PC-3 (cell line): Measurements from ENCODE around the gene NUAK1. TPM values are rescaled to one million over a fixed set of nuclear protein-coding genes. Genes with fewer than 3 reads are reported as not detected.

Experiments
- ATAC-seq: fragments of 200-7000 bp; cut with Tn5 transposase; 2 replicates; pipeline ENCODE4 v1.9.1; 2020; ENCODE audit warnings: mild to moderate bottlenecking, moderate library complexity
- BruUV-seq: library from RNA; stranded (reverse); fragments of 400-500 nt; replicated peaks from 2 replicates; lab custom pipeline; 2021; lab: Mats Ljungman, UMichigan
- CTCF ChIA-PET: fragments of 300-600 bp; sonication (Branson Sonifier 250); formaldehyde crosslinking; loops from one replicate; lab custom pipeline; 2022; ENCODE audit warnings: antibody characterized with exemption; lab: Charles Lee
- POLR2A ChIA-PET: fragments of 300-600 bp; sonication (Branson Sonifier 250); formaldehyde crosslinking; loops from one replicate; lab custom pipeline; 2022; ENCODE audit warnings: antibody characterized with exemption; ENCODE audit not compliant: unreplicated experiment; lab: Charles Lee
- DNase-seq: peaks from one replicate; pipeline ENCODE4 v3.0.0-alpha.2; 2015
- H2AFZ ChIP-seq: fragments of 300-600 bp; sonication (generic); 2 replicates; pipeline ENCODE4 v1.6.0; 2016; ENCODE audit warnings: antibody characterized with exemption, low read length
- H3F3A ChIP-seq: fragments of 300-600 bp; sonication (generic); one replicate; pipeline ENCODE4 v1.6.0; 2017; ENCODE audit warnings: antibody characterized with exemption, low read length, control low read depth, mild to moderate bottlenecking; ENCODE audit not compliant: unreplicated experiment
- H3K27ac ChIP-seq: fragments of 300-600 bp; sonication (generic); 2 replicates; pipeline ENCODE4 v1.5.1; 2016; ENCODE audit warnings: mild to moderate bottlenecking, low read length
- H3K27me3 ChIP-seq: fragments of 300-600 bp; sonication (generic); 2 replicates; pipeline ENCODE4 v1.6.1; 2016; ENCODE audit warnings: low read length, mixed read lengths
- H3K36me3 ChIP-seq: fragments of 300-600 bp; sonication (generic); 2 replicates; pipeline ENCODE4 v1.6.1; 2016; ENCODE audit warnings: low read depth, mixed run types, low read length, mixed read lengths
- H3K4me1 ChIP-seq: fragments of 300-600 bp; sonication (generic); 2 replicates; pipeline ENCODE4 v1.5.1; 2016; ENCODE audit warnings: low read length; ENCODE audit not compliant: insufficient read depth
- H3K4me2 ChIP-seq: fragments of 300-600 bp; sonication (generic); 2 replicates; pipeline ENCODE4 v1.6.0; 2016; ENCODE audit warnings: low read length
- H3K4me3 ChIP-seq: fragments of 300-600 bp; sonication (generic); 2 replicates; pipeline ENCODE4 v1.5.1; 2016; ENCODE audit warnings: mild to moderate bottlenecking, low read length, mixed read lengths
- H3K79me2 ChIP-seq: fragments of 300-600 bp; sonication (generic); 2 replicates; pipeline ENCODE4 v1.6.1; 2017; ENCODE audit warnings: low read length, mixed read lengths
- H3K9ac ChIP-seq: fragments of 300-600 bp; sonication (generic); 2 replicates; pipeline ENCODE4 v1.6.0; 2016; ENCODE audit warnings: mild to moderate bottlenecking, low read length
- H3K9me2 ChIP-seq: fragments of 300-600 bp; sonication (generic); replicated peaks from 2 replicates; pipeline ENCODE4 v1.6.1; 2016; ENCODE audit warnings: mixed run types, low read length, mixed read lengths
- H3K9me3 ChIP-seq: fragments of 300-600 bp; sonication (generic); 2 replicates; pipeline ENCODE4 v1.6.1; 2016; ENCODE audit warnings: low read length, mixed read lengths
- H4K20me1 ChIP-seq: fragments of 300-600 bp; sonication (generic); 2 replicates; pipeline ENCODE4 v1.6.1; 2016; ENCODE audit warnings: low read length, mixed read lengths
- EZH2 ChIP-seq: fragments of 300-600 bp; sonication (generic); IDR thresholded peaks from one replicate; pipeline ENCODE4 v1.6.1; 2017; ENCODE audit warnings: antibody characterized with exemption, mild to moderate bottlenecking, low read length; ENCODE audit not compliant: unreplicated experiment
- EZH2phosphoT487 ChIP-seq: fragments of 300-600 bp; sonication (generic); IDR thresholded peaks from 2 replicates; pipeline ENCODE4 v1.6.1; 2018; ENCODE audit warnings: mild to moderate bottlenecking, antibody characterized with exemption, low read length, borderline replicate concordance
- intact Hi-C: fragments of 100-400 bp; cut with micrococcal nuclease; formaldehyde crosslinking; loops from 2 replicates; pipeline ENCODE4 v1.9.0; 2023
- total RNA-seq: library from RNA; depleted of rRNA; stranded (reverse); fragments of >200 nt; gene quantifications from 2 replicates; pipeline ENCODE4 v1.2.3, GENCODE V29; 2014
- TF ChIP-seq, protein P1 (sequence below): fragments of 300-600 bp; sonication (generic); conservative IDR thresholded peaks from 2 replicates; pipeline ENCODE4 v1.5.1; 2017; ENCODE audit warnings: antibody characterized with exemption, low read depth, mild to moderate bottlenecking, low read length

NUAK1 gene
- total RNA-seq, 1 experiment from 2014 or later, result 9.8 TPM

DNA sequence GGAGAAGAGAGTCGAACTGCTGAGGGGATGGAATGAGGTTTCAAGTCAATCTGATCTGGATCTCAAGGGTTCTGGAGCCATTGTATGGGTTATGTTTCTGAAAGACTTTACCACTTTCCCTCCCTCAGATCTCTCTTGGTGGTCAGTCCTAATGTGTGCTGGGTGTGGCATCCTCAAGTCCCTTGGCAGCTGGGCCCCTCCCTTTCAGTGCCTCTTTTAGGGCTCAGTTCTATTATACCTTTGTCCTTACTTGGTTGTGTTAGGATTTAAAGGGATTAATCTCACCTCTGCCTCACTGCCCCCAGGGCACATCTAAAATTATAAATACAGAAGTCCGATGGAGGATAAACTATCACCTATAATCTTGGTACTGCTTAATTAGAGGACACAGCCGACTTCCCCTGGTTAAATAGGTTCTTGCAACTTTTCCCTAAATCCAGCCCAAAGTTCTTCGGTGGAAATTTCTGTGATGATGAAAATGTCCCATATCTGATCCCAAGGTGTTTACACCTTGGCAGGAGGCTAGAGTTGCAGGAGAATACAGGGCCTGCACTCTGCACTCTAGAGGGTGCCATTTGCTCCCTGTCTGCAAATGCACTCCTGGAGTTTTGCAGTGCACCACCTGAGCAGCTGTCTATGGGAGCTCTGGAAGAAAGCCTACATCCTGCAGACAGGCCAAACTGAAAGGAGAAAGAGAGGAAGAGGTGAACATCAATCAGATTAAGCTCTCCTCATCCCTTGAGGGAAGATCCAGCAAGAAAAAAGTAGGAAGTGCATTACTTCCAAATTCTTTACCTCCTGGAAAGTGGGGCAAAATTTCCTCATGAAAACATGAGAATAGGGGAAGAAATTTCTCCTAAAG is 106.8 kb downstream of the NUAK1 start:
- H3K4me2 ChIP-seq, result peak overlapping the region; percentile 15; the same call in 1 of the 2 replicates
- H2AFZ ChIP-seq, result no peak overlapping the region
- no peaks in the 10 kb centered on the region for H3K9me3 ChIP-seq
- ATAC-seq (peak; percentile 23; the same call in 1 of the 2 replicates), DNase-seq (peak; percentile 56)
- ChIA-PET CTCF (interaction anchor here (1.0 kb wide), 1 partner anchor 104 kb away, joined by 6 read pairs; no protein-coding TSS in a partner anchor), POLR2A (no interaction called here)
- no peak for TF ChIP-seq EZH2
- TF ChIP-seq, protein P1, sequence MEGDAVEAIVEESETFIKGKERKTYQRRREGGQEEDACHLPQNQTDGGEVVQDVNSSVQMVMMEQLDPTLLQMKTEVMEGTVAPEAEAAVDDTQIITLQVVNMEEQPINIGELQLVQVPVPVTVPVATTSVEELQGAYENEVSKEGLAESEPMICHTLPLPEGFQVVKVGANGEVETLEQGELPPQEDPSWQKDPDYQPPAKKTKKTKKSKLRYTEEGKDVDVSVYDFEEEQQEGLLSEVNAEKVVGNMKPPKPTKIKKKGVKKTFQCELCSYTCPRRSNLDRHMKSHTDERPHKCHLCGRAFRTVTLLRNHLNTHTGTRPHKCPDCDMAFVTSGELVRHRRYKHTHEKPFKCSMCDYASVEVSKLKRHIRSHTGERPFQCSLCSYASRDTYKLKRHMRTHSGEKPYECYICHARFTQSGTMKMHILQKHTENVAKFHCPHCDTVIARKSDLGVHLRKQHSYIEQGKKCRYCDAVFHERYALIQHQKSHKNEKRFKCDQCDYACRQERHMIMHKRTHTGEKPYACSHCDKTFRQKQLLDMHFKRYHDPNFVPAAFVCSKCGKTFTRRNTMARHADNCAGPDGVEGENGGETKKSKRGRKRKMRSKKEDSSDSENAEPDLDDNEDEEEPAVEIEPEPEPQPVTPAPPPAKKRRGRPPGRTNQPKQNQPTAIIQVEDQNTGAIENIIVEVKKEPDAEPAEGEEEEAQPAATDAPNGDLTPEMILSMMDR, result peak; percentile 62
- H3K27me3 ChIP-seq, result no peaks in the 10 kb centered on the region
- H3K4me3 ChIP-seq, result no peak overlapping the region
- no TSS peak for BruUV-seq
- no peak overlapping the region for H3K9ac ChIP-seq
- H3K4me1 ChIP-seq, result peaks cover 43% of the 10 kb centered on the region
- H3K79me2 ChIP-seq, result no peaks in the 10 kb centered on the region
- H3K36me3 ChIP-seq, result no peaks in the 10 kb centered on the region
- H3K27ac ChIP-seq, result peak overlapping the region; percentile 87; the same call in 1 of the 2 replicates
- H3F3A ChIP-seq, result no peaks in the 10 kb centered on the region
- intact Hi-C loops, result loop anchor here (2.0 kb wide), 3 partner anchors 63 to 105 kb away; no protein-coding TSS in a partner anchor
- no peaks in the 10 kb centered on the region for H4K20me1 ChIP-seq
- H3K9me2 ChIP-seq, result no peaks in the 10 kb centered on the region

DNA sequence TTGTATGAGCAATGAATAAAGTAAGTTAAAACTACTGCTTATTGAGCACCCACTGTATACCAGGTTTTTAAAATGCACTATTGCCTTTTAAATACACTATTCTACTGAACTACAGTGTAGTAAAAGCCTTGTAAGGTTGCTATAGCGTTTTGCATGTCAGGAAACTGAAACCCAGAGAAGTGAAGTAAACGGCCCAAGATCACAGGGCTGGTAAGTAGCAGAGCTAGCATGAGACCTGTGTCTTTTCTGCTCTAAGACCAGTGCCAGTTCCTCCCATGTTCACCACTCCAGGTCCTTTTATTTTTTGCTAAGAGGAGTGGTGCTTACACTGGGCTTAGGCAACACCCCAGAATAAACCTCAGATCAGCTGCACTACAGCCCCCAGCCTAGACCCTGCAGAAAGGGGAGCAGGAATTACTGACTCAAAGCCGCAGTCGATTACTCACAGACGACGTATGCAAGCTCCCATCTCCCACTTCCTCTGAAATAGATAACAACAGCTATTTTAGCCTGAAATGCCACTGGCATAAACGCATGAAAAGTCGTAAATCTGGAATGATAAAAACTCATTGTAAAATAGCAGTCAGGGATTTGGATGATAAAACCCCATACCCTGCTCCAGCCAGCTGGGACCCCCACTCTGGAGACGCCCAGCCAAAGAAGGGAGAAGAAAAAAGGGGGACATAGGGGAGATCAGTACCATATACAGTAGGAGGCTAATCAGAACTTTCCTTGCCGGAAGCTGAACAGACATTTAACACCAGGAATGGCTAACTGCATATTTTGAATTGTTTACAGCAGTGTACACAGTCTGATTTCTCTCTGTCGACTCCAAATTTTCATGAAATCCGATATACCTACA is 108.3 kb downstream of the NUAK1 start:
- BruUV-seq, result no TSS peak
- Histone ChIP-seq H3K4me2 (peak overlapping the region; percentile 79), H3K9ac (peak overlapping the region; percentile 25), H3K9me3 (no peaks in the 10 kb centered on the region), H3F3A (no peaks in the 10 kb centered on the region), H3K27ac (peak overlapping the region; percentile 87), H2AFZ (peak overlapping the region; percentile 21), H3K9me2 (no peaks in the 10 kb centered on the region), H3K27me3 (no peaks in the 10 kb centered on the region), H3K79me2 (no peaks in the 10 kb centered on the region), H3K36me3 (no peaks in the 10 kb centered on the region), H3K4me3 (peak overlapping the region; percentile 49), H3K4me1 (peaks cover 43% of the 10 kb centered on the region), H4K20me1 (no peaks in the 10 kb centered on the region)
- TF ChIP-seq EZH2phosphoT487 (no peak), EZH2 (no peak)
- TF ChIP-seq, protein P1, result no peak
- intact Hi-C loops, result loop anchor here (1.0 to 2.0 kb wide), 4 partner anchors 64 to 106 kb away; no protein-coding TSS in a partner anchor
- POLR2A ChIA-PET, result interaction anchor here (0.6 kb wide), 1 partner anchor 98 kb away, joined by 4 read pairs; no protein-coding TSS in a partner anchor
- DNase-seq, result peak; percentile 93
- peak; percentile 76 for ATAC-seq
- CTCF ChIA-PET, result interaction anchor here (0.6 to 1.2 kb wide), 2 partner anchors 105 to 341 kb away, joined by 5 to 6 read pairs; no protein-coding TSS in a partner anchor
